Hematopoietic multipotent progenitor cell treated with erythropoietin and hydrocortisone succinate and interleukin-3 and kit ligand, for 4 days (in vitro differentiated cells): ENCODE data around the gene NPTN.
"Not testable (repeated sequence)": the region's sequence is repeated elsewhere in the genome, so short reads cannot be mapped to it uniquely, and the experiment has no call there.

Source experiments
- DNase-seq: peaks from one replicate; pipeline ENCODE4 v3.0.0-alpha.2; 2015

Gene NPTN

DNA sequence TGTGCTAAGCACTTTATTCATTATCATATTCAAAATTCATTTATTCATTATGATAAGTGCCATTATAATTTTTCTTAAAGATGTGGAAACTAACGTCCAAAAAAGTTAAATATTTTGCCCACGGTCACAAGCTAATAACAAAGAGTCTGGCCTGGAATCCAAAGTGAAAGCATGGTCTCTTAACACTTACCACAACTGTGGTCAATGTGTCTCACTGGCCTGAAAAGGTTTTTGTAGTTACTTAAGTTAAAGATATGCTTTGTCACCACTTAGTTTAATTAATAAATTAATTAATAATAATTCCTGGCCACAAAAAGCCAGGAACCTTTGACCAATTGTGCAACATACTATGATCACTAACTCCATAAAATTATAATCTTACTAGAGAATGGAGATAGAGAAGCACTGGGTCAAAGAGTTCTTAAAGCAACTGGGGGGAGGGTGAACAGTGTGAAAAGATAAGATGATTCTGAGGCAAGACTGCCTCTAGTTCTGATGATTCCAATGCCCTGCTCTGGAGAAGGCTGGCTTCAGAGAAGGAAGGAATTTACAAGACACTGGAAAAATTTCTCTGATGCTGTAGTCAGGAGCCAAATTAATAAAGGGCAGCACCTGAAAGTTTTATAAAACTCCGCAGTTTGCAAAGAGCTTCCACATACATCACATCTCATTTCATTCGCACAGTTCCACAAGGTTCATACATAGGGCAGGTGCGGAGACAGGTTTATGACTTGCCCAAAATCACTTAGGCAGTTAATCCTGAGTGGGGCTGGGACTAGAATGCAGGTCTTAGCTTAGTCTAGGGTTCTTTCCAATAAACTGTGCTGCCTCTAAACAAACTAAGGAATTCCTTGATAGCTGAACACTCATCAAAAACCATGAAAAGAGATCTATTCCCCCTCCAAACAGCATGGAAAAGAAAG lies 32.5 kb downstream of the NPTN start:
- DNase-seq, result peak; percentile 47

DNA sequence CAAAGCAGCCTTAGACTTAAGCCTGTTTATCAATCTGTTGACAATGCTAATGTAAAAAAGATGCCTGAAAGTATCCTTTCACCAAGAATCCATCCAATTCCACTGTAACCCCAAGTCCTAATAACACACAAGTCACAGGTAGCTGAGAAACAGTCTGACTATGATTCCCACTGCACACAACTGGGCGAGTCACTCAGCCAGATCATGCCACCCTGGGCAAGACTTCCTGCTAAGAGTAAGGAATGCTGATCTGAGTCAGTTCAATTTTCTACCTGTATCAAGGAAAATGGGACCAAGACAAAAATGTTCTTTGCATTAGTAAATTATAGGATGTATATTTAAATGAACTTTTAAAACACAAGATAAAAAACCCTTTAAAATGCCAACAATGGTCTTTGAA lies 33.3 kb downstream of the NPTN start:
- no peak for DNase-seq

DNA sequence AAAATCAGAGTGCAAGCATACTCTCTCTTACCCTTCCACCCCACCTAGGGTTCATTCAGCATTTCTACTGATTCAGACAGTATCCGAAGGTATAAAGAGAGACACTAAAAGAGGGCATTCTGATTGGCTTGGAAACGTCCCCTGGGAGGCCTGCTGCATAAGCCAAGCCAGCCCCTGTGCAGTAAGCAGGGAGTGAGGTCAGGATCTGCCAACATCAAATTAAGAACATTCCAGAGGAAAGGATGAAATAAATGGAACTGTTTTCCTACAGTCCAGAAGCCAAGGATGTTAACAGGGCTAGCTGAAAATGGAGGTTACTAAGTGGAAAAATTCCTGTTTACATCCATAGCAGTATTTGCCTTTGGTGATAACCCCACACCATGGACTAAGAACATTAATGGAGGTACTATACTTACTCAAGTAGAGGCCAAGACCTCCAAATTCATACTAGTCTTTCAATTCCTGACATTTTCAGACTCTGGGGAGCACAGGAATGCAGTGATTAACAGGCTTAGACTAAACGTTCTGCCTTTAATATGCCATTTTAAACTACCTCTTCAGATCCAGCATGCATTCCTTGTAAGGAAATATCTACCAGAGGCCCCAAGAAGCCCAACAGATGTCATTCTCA lies 34.5 kb downstream of the NPTN start:
- DNase-seq, result no peak

DNA sequence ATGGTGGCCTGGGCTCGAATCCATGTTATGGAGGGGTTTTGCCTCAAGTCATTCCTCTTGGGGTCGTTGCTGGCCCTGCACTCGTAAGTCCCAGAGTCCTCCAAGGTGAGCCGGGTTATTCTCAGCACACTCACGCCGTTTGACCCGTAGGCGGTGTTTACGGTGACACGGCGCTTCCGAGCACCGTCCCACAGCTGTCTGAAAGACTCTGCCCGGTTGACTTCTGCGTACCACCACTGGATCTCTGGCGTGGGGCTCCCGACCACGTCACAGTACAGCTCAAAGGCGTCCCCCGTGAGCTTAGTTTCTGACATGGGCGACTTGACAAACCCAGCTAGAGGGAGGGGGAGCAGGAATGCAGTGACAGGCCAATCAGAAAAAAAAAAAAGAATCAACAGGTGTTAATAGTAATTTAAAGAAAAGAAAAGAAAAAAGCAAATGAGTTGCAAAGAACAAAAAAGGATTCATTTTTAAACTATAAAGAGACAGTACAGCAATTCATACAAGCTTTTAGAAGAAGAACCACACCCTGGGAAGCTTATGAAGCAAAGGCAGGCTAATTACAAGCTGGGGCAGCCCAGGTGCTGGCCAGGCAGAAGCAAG lies 36.1 kb downstream of the NPTN start:
- DNase-seq, result no peak

DNA sequence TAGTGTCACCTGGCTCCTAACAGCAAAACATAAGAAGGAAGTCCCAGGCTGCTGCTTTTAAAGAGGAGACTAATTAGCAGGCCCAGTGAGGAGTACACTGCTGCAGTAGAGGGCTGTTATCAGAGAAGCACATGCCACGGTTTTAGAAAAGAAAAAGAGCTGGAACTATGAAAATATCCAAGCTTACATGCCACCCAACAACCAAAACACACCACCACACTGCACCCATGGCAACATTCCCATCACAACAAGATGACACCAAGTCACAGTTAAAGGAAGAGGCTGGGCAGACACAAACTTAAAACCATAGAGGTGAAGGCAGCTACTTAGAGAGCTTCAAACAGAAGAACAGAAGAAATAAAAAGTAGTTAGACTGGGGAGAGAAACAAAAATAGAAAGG lies 37.0 kb downstream of the NPTN start:
- DNase-seq, result peak; percentile 70

DNA sequence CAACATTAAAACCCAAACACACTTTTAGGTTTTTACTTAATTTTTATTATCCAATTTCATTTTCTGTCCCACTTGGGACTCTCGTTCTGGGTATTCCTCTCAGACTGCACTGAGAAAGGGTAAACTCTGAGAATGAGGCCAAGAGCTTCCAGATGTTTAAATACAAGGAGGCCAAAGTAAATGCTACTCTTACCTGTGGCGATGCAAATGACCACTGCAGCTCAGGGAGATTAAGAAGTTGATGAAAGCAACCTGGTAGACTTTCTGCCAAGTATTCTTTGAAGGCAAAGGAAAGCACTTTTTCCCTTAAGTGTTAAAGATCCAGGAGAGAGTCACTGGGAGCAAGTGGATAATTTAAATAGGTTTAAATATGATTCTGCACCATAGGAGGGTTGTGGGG lies 39.1 kb downstream of the NPTN start:
- no peak for DNase-seq

DNA sequence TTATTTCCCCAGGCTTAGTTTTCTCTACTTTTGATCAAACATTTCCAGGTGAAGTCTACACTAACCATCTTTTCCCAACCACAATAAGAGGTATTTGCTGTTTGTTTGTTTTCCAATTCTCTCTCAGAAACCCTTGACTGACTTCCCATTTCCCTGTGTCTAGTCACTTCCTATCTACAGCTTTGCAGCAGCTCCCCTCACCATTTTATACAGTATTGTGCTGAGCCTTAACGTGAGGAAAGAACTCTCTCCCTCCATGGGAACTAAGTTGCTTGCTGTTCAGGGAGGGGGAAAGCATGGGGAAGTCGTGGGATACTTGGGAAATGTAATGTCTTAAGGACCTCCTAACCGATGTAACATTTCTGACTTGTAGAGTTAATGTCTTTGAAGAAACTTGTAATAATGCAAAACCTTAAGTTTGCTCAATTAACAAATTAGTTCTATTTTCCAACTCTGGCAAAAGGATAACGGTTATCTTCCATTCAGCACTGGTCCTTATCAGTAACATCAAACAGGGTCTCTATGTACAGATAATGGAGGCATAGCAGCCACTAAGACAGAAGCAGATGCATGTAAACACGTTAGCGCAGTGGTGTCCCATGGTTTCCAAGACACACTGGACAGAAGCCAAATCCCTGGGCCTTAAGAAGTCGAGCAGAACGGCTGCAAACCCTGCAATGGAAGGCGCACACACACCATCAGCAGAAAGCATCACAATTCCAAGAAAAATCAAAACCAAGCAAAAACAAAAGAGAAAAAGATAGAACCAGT lies 39.7 kb downstream of the NPTN start:
- peak; percentile 43 for DNase-seq

DNA sequence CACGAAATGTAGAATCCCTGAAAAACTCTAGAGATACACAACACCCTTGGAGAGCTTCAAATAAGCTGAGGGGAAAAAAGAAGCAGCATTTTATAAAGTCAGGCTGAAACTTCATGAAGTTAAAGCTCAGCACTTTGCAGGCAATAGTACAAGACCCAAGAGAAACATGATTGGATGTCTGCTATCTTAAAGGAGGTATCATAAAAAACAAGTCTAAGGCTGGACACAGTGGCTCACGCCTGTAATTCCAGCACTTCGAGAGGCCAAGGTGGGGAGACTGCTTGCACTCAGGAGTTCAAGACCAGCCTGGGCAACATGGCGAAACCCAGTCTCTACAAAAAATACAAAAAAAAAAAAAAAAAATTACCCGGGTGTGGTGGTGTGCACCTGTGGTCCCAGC lies 42.9 kb downstream of the NPTN start:
- no peak for DNase-seq

DNA sequence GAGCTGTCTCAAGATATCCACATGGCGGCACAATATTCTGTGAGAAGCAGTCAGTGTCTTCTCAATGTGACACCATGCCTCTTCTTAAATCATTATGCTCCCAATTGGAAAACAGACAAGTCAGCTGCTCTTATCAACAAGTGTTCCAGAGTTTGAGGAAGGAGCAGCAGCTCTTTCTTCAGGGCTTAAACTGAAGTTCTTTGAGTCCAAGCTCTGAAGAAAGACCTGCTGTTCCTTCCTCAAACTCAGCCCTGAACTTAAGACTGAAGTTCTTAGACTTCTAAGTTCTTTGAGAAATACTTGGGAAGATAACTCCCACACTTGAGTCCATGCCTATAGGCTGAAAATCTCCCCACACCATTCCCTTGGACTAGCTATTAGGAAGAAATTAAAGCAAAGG lies 43.4 kb downstream of the NPTN start:
- no peak for DNase-seq

DNA sequence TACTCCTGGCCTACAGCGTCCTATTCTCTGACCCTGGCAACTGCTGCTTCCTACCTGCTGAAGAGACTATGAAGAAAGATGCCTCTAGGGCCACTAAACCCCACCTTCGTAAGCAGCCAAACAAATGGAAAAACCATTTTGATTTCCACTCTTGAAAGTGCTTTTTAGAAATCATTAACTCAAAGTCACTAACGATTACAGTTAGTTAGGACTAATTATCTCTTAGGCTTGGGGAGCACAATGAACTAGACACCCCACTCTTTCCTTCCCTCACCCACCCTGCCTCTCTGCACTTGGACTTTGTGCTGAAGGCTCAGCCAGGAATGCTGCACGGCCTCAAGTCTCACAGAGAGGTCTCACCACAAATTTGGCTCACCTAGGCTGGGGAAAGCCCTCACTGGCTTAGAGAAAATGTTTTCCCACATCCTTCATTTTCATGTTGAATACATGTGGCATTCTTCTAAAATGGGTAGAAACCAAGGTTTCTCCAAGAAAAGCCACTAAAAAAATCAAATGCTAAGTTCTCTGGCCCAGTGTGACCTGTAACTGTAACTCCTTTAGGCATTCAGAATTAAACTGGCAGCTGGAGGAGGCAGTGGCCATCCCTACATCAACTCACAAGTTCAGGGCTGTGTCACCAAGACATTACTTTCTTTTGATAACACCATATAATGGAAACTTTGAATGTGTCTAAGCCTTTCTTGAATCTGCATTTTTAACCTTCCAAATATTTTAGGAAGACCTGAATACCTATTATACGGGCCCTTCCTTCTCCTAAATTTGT lies 47.1 kb downstream of the NPTN start:
- DNase-seq, result no peak

DNA sequence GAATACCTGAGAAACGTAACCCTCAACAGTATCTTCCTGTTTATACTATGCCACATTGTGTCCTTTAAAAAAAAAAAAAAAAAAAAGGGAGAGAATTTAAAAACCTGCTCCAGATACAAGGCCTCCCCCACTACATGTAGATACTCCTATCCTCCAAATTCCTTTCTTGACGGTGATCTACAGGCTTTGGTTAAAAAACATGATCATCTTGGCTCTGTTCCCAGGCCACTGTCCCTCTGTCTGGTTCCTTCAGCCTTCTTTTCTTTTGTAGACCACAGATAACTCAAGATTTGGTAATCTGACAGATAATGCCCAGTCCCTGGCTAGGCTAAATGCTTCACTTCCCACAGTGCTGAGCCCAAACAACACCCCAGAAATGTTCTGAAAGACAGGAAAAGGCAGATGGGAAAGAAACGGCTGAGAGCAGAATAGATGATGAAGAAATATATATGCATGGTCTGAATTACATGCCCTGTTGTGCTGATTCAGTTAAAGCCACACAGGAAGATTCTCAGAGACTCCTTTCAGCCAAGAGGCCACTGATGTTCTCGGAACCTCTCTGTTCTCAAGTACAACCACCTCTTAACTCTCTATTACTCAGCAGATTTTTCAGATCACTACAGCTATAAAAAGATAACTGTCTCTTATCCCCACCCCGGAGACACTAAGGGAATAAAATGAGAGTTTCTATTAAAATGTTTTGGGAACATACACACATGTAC lies 48.3 kb downstream of the NPTN start:
- DNase-seq, result peak; percentile 61

DNA sequence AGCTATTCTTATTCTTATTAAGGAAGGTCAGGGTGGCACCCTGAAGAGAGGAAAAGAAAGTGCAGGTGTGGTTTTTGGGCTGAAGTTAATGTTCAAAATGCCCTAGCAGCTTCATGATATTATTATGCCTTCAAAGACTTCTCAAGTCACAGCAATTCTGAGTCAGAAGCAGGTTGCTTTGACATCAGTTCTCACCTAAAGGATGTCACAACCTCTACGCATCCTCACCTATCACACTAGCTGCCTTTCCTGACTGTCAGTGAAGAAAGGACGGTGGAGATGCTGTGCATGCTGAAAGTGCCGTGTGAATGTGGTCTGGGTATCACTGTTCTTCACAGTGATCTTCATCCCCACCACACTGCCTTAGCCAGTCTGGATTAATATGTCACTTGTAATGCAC lies 49.6 kb downstream of the NPTN start:
- no peak for DNase-seq

DNA sequence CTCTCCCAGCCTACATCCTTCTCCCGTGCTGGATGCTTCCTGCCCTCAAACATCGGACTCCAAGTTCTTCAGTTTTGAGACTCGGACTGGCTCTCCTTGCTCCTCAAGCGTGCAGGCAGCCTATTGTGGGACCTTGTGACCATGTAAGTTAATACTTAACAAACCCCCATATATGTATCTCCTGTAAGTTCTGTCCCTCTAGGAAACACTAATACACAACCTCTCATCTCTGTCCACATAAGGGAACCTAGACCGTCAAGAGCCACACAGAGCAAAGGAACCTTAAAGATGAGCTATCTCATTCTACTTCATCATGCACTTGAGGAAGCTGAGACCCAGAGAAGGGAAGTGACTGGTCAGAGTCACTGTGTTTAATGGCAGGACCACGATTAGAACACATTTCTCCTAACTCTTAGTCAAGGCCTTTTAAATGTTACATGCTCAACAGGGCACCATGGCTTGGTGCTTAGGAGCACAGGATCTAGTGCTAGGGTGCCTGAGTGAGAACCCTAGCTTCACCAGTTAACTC lies 50.3 kb downstream of the NPTN start:
- peak; percentile 25 for DNase-seq

DNA sequence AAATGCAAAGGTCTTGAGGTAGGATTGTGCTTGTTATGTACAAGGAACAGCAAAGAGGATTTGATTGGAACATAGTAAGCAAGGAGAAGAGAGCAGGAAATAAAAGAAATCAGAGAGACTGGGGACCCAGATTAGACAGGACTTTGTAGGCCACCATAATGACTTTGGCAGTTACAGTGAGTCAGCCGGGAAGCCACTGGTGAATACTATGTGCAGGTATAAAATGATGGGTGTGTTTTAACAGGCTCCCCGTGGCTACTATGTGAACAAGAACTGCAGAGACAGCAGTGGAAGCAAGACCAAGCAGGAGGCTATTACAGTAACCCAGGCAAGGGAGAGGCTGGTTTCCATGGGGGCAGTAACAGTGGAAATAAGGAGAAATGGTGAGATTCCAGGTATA lies 55.2 kb downstream of the NPTN start:
- DNase-seq, result no peak

DNA sequence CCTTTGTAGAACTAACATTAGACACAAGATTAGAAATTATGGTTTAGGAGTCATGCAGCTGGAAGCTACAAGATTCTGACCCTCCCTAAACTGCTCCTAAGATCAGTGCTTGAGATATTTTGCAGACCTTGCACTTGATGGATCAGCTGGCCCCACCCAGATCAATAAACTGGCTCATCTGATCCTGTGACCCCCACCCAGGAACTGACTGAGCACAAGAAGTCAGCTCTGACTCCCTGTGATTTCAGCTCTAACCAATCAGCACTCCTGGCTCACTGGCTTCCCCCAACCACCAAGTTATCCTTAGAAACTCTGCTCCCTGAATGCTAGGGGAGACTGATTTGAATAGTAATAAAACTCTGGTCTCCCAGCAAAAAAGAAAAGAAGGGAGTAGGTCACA lies 55.6 kb downstream of the NPTN start:
- DNase-seq, result not testable (repeated sequence)

DNA sequence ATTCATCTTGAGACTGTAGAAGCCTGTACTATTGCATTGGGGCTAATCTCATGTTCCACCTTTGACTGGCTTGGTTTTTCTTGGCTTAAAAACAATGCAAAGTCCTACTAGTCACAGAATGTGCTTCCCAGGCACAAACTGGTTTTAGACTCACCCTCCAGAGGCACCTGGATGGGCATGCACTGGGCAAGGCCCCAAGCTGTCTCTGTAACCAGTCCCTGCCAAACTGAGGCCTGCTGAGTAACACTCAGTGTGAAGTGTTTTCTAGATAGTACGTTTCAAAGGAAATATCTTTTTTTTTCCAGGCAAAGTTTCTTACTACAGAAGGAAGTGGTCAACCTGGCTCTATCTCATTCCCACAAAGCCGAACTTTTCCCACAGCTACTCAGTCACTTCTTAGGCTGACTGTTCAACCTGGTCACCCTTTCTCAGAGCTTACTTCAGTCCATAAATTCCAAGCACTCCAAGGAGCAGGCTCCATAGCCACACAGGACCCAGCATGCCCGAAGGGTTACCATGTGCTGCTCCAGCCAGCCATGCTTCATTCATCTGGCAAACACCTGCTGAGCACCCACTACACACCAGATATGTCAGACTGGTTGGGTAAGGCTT lies 57.4 kb downstream of the NPTN start:
- DNase-seq, result no peak

DNA sequence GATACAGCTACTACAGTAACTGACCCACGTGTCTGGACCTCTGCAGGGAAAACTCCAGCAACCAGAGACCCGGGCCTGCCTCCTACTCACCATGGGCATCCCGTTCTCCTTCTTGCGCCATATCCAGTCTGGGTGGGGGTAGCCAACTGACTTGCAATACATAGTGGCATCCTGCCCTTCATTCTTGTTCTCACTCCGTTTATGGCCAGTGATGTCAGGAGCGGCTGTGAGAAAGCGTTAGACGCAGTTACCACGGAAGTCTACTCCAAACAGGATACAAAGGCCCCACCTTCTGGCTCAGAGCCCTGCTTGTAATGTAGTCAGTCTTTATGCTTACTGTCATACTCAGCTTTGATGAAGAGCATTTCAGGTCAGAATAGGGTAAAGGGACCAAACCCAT lies 59.6 kb downstream of the NPTN start:
- no peak for DNase-seq

DNA sequence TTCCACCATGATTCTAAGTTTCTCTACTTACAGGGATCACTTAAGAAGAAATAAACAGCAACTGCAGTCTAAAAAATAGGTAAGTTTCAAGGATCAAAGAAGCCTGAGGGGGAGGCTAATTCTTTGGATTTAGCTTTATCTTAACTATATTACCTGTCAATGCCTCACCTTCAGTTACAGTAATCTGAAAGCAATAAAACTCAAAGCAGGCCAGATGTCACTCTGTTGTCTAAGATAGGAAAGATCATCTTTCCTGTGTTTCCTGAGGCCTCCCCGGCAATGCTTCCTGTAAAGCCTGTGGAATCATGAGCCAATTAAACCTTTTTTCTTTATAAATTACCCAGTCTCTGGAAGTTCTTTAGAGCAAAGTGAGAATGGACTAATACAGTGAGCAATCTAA lies 60.2 kb downstream of the NPTN start:
- DNase-seq, result no peak

DNA sequence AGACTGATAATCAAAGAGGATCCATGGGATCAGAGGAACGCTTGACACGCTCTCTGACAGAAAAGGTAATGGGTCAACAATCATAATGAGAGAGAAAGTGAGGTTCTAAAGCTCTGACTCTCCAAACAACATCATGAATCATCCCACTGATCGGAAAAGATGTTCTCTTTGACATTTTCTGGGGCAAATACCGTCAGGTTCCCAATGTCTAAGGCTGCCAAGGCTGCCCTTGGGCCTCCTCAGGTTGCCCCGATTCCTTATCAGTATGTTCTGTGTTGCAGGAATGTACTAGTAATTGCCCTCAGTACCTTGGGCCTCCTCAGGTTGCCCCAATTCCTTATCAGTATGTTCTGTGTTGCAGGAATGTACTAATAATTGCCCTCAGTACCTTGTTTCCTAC lies 60.9 kb downstream of the NPTN start:
- DNase-seq, result no peak

DNA sequence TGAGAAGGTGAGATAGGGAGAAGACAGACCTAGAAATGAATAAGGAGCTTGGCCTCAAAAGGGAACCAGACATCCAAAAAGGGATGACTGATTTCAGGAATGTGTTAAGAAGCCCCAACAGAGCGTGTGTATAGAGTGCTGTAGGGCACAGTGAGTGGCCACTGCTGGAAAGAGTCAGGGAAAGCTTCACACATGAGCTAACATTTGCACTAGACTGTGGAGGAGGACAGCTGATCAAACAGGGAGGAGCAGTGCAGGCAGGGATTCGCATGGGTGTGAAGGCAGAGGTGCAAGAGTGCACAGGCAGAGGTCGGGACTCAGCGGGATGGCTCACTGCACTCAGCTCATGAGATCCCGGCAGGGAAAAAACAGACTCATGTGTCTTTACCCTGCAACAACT lies 61.8 kb downstream of the NPTN start:
- DNase-seq, result no peak
